ENCODE results near the gene TBC1D4.
"Not testable (repeated sequence)": the region's sequence is repeated elsewhere in the genome, so short reads cannot be mapped to it uniquely, and the experiment has no call there.

TBC1D4 gene

DNA sequence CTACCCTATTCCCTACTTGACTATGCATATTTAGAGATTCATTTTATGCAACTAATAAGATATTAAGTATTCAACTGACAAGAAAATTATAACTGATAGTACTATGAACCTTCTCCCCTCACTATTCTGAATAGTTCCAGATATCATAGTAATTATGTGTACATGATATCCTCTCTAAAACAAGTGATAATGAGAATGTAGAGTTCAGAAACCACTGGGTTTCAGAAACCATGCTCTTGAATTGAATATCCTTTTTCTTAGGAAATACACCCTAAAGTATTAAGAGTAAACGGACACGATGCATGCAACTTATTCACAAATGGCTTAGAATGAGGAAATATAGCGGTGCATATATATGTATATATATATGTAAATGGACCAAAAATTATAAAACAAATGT lies 160.9 kb downstream of the TBC1D4 start:
- no peak for DNase-seq (ENCODE audit: low read depth)

DNA sequence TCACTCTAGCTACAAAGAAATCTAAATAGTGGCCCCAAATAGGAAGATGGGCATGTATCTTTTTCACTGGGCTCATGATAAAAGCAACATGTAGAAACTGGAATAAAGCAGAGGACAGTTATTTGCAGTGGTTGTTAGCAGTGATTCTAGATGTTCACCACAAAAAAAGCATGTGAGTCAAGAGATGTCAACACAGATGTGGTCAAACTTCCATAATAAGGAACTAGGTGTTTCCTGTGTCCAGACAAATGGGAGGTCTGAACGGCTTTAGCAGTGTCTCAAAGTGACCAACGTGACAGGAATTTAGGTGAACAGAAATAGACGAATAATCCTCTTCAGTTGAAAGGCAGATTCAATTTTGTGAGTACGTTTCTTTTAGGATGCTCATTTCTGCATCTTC lies 162.7 kb downstream of the TBC1D4 start:
- peak; percentile 41 for DNase-seq (ENCODE audit: low read depth)

GRCh38 chr13:75318138-75318833 lies 163.7 kb downstream of the TBC1D4 start:
- DNase-seq (ENCODE audit: low read depth): no peak

DNA sequence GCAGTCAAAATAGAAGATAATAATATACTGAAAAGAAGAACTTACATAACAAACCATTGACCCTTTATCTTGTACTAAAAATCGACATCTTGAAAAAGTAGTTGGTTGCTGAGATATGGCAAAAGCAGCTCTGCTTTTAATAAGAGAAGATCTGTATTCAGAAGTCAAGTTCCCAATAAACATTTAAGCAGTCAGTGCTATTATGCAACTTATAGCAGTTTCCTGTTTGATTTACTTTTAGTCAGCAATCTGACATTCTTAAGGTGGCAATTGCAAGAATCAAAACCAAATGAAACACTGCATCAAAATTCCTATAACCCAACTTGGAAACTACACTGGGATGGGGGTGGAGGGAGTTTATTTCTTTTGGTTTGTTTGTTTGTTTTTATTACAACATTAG lies 165.5 kb downstream of the TBC1D4 start:
- no peak for DNase-seq (ENCODE audit: low read depth)

DNA sequence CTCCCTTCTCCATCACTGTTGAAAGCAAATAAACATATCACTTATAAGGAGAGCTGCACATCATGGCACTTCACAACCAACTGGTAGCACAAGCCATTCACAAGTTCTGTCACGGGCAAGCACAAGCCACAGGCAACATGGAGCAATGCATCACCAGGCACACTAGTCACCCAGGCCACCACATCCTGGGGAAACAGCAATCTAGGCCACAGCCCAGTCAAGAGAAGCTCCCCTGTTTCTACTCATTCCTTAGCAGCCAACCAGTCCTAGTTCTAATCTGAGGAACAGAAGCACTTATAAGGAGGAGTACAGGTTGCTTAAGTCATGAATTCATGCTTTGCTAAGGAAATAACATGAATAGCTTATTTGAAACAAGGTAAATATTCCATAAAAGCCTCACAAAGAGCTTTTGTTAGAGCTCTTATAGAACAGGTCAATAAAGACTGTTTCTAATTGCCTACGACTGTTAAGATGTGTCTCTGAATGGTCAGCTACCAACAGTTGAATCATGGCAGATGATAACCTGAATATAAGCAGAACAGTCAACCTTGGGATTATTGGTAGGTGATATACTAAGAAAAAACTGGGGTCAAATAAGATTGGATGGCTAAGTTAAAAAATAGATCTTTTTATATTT lies 169.0 kb downstream of the TBC1D4 start:
- no peak for DNase-seq (ENCODE audit: low read depth)

DNA sequence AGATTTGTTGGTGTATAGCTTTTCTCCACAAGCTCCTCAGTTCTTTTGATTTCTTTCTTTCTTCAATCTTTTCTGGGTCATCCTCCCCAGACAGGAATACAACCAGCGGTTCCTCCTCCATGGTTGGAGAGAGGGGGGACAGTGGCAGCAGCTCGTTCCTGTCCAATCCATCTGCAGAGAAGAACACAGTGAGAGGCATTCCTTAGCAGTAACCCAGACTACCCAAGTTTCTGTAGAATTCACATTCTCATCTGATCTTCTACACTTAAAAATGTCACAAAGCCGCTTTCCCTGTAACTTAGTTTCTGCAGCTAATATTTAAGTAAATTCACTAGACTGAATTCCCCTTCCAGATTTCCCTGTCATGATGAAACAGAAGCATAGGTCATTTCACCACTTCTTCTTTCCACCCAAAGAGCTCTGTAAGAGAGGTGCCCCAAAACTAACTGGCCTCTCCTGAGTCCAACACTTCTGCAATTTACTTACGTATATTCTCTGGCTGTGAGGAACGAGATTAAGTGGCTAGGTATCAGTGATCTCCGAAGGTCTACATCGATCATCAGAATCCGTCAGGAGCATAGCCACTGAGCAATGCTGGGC lies 171.9 kb downstream of the TBC1D4 start:
- no peak for DNase-seq (ENCODE audit: low read depth)

GRCh38 chr13:75308222-75308621 lies 173.7 kb downstream of the TBC1D4 start:
- DNase-seq (ENCODE audit: low read depth): no peak

DNA sequence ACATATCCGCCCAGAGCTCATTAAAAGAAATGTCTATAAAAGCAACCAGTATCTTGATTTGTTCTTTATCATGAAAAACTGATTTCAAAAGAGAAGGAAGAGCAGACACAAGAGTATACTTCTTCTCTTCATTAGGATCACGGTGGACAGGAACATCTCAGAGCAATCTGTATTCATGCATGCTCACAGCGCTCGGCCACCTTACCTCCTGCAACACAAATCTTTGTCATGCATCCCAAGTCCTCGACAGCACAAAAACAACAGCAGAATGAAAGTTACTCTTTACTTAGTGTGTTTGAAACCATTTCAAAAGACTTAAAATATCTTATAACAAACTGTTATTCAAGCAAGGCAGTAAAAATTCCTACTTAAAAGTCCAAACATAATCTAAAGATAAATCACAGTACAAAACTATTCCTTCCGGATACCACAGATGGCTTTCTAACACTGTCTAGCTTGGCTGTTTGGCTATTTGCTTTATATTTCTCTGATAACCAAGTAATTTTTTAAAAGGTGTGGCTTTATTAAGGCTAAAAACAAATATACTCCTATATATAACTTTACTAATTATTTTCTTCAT lies 174.5 kb downstream of the TBC1D4 start:
- DNase-seq (ENCODE audit: low read depth): no peak

- DNase-seq (ENCODE audit: low read depth): not testable (repeated sequence)
Measured at GRCh38 chr13:75306967-75307366, 175.0 kb downstream of the TBC1D4 start.

DNA sequence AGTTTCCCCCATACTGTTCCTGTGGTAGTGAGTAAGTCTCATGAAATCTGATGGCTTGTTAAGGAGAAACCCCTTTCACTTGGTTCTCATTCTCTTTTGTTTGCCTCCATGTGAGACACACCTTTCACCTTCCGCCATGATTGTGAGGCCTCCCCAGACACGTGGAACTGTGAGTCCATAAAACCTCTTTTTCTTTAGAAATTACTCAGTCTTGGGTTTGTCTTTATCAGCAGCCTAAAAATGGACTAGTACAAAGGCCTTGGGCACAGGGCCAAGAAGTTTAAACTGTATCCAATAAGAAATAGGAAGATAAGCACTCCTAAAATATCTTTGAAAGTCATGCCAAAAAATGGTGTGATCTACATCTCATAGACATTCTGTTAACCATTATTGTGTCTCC lies 176.9 kb downstream of the TBC1D4 start:
- DNase-seq (ENCODE audit: low read depth): no peak

DNA sequence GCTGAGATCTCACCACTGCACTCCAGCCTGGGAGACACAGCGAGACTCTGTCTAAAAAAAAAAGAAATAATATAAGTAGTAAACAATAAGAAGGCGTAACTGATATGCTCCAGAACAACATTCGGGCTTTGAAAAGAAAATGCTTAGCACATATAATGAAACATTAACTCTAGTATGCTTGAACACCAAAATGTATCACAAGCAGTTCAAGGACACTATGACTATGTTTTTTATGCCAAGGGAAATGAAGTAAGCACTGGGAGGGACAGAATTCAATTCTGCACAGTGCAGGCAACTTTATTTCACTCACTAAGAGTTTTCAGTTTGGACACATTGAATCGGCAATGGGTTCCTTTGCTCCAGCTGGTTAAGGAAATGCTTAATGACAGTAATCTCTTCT lies 178.7 kb downstream of the TBC1D4 start:
- no peak for DNase-seq (ENCODE audit: low read depth)

- DNase-seq (ENCODE audit: low read depth): no peak
Measured at GRCh38 chr13:75302071-75302698, 179.8 kb downstream of the TBC1D4 start.

DNA sequence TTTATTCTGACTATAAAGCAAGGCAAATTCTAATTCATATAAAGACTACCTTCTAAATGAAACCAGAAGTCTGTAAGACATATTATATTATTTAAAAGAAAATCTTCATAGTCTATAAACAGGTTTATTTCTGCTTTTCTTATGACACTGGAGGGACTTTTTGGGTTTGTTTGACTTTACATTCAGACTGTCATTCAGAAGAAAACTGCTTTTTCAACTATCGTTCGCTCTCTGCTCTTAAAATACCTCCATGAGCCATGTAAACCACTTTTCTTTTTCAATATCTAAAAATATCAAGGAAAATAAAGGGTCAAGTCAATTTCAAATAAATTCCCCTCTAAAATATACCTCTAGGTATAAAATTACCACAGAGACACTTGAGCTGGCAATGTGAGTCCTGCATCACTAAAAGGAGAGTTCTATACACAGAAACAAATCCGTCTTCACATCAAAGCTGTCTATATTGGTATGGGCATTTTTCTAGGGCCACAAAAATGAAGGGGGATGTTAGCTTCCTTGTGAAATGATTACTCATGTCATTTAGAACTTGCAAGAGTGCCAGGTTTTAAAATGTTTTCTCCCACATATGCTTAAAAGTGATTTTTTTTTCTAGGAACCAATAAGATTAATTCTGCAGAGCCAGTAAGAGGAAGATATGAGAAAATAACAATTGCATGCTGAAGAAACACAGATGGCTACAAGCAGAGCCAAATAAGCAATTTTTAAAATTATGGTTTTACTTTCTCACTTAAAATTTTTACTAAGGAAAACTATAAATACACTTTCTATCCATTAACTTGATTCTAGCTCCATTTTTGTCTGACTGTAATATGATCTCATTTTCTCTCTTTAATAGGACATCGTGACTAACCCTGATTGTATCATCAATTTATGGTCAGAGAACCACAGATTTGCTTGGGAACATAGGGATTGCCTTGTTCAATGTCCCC lies 181.8 kb downstream of the TBC1D4 start:
- peak; percentile 26 for DNase-seq (ENCODE audit: low read depth)

DNA sequence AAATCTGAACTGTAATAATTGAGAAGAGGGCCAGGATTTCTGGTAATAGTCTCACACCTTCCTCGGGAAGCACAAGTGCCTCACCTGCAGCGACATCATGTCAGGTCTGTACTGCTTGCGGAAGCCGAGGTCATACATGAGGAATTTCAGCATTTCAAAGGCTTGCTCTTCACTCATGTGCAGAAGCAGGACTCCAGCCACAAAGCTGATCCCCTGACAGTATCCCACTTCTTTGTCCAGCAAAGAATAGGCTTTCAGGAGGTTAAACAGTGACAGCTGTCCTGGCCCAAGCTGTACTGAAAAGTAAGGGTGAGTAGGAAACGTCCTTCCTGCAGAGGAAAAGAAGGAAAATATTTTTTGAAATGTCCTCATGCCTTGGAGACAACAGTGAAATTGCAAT lies 182.7 kb downstream of the TBC1D4 start:
- DNase-seq (ENCODE audit: low read depth): no peak

DNA sequence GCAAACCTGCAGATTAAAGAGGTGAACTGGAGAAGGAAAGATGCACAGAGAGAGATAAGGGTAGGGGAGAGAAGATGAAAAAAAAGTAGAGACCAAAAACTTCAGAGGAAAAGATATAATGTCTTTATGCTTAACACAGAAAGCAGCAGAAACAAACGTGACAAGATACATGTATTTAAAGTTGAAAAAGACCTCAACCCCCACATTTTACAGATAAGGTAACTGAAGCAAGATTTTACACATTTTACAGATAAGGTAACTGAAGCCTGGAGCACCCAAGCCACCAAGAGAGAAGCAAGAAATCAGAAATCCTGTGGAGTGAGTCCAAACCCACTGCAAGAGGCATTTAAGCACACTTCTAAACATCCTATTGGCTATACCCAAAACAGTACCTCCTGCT lies 185.3 kb downstream of the TBC1D4 start:
- DNase-seq (ENCODE audit: low read depth): no peak

GRCh38 chr13:75295201-75295600 lies 186.8 kb downstream of the TBC1D4 start:
- DNase-seq (ENCODE audit: low read depth): no peak

DNA sequence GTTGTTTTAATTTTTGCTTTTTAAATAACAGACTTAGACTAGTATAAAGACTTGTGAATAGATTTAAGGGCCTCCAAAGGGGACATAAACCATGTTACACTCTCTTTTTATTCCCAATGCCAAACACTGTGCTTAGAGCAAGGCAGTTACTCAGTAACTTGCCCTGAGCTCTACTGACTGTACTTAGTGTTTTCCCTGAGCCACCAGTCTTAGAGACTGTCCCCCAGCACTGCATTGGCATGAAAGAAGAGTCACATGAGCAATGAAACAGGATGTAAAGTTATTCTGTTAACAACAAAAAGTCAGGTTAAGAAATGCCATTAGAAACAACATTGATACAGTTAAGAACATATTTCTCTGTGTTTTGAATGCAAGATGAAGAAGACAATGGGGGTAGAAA lies 187.9 kb downstream of the TBC1D4 start:
- no peak for DNase-seq (ENCODE audit: low read depth)

GRCh38 chr13:75285310-75285709 lies 196.7 kb downstream of the TBC1D4 start:
- no peak for DNase-seq (ENCODE audit: low read depth)

DNA sequence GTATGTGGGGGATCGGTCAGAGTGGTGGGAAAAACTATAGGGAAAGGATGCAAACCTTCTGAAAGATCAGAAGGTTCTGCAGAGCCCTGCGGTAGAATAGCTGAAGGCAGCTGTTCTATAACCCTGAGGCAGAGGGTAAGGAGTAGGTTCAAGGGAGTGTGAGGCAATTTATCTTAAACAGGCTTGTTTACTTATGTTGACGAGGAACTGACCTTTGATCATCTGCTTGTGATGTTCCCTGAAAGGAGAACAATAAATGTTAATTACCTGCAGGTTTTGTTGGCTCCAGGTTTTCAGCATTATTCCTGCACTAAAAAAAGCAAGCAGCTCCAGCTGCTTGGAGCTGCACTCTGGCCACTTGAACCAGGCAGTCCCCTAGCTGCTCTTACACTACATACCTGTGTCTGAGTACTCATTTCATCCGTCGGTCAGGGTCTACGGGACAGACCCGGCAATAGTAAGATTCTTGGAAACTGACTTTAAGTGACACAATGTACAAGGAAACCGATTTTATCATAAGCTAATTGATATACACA lies 202.1 kb downstream of the TBC1D4 start:
- no peak for DNase-seq (ENCODE audit: low read depth)

GRCh38 chr13:75273695-75274094 lies 208.3 kb downstream of the TBC1D4 start:
- DNase-seq (ENCODE audit: low read depth): not testable (repeated sequence)

GRCh38 chr13:75271846-75272245 lies 210.1 kb downstream of the TBC1D4 start:
- DNase-seq (ENCODE audit: low read depth): no peak

All from non-pigmented ciliary epithelial cell (primary cell).